ENCODE data around the gene ITPRIP.

ITPRIP gene

DNA sequence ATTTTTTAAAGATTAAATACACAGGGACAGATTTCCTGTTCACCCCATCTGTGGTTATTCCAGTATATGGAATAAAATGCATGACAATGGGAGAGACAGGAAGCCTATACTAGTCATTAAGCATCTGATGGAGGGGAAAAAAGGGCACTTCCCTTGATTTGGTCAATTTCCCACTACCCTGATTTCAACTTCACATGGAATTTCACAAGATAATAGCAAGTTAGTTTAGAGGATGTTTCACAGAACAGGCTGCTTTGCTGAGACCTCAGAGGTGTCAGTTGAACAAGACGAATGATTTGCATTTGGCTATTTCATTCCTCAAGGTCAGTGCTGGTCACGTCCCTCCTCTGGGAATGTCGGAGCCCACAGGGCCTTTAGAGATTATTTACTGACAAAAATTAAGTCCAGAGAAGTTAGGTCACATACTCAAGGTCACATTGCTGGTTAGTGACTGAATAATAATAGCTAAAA lies 4.7 kb upstream of the ITPRIP start:
- no peak for DNase-seq (ENCODE audit: low spot score)

DNA sequence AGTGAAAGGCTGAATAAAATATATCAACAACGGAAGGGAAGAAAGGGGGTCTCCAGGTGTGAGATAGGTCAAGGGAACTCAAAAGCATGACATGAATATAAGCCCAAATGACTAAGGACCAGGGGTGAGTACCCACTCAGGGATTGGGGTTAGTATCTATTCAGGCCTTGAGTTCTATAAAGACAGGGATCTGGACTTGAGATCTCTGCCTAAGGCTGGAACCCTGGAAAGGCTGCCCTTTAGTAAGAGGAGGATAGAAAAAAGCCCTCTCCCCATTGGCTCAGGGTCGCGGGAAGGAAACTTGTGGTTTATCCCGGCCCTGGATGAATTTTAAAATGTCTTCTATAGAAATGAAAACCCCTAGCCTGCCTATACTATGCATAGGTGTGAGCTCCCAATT lies 2.4 kb upstream of the ITPRIP start:
- DNase-seq (ENCODE audit: low spot score), result no peak

DNA sequence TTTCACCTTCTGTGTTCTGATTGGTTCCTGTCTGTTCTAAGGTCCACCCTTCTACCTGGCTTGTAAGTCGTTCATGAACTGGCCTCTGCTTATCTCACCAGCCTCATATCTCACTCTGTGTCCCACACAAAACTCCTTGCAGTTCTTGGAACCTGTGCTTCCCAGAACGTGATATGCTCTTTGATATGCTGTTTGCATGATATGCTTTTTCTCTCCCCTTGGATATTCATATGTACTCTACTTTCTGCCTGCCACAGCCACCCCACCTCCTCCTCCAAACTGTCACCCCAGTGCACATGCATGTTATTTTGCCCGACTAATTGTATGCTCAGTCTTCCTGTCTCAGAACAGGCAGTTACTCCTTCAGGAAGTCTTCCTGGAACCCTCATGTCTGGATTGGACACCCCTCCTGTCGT lies 1.9 kb upstream of the ITPRIP start:
- no peak for DNase-seq (ENCODE audit: low spot score)

DNA sequence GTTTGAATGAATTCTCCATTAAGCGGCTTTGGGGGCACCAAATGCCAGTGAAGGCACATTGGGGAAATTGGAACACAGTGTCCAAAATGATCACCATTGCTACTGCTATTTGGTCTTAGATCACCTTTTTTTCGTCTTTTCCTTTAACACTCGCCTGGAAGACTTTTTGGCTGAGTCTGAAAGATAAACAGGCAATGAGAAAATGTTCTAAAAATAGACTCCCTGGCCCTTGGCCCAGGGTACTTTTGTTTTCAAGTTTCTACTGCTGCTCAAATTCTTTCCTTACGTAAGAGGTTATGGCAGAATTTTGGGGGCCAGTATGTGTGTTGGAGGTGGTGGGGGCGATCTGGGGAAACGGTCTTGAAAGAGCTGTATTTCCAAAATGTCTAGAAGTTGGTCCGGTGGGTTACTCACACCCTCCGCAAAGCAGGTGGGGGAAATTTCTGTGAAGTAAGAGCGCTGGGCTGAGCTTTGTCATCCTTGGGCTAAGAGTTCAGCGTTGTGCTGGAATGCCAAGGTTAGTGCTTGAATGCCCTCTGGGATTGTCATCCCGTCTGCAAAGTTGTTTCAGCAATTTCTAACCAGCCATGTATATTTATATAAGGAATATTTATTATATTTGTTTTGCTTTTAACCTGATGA lies 1.3 kb upstream of the ITPRIP start:
- no peak for DNase-seq (ENCODE audit: low spot score)

DNA sequence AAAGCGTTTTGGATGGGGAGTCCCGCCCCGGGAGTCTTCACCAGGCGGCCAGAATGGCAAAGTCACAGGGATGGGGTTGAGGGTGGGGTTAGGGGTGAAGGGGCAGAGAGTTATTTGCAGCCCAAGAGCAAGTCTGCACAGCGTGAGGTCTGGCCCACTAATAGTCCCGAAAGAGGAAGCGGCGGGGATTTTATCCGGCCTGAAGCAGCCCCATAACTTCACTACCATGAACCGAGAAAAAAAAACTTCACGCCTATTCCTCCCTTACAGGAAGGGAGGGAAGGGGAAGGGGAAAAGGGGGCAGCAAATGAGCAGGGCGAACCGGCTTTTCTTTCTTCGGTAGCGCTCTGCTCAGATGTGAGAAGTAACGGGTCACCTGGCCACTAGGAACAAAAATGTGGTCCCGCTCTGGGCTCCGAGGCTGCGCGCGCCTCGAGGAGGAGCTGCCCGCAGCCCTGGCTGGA lies 712 bp downstream of the ITPRIP start:
- DNase-seq (ENCODE audit: low spot score), result no peak

DNA sequence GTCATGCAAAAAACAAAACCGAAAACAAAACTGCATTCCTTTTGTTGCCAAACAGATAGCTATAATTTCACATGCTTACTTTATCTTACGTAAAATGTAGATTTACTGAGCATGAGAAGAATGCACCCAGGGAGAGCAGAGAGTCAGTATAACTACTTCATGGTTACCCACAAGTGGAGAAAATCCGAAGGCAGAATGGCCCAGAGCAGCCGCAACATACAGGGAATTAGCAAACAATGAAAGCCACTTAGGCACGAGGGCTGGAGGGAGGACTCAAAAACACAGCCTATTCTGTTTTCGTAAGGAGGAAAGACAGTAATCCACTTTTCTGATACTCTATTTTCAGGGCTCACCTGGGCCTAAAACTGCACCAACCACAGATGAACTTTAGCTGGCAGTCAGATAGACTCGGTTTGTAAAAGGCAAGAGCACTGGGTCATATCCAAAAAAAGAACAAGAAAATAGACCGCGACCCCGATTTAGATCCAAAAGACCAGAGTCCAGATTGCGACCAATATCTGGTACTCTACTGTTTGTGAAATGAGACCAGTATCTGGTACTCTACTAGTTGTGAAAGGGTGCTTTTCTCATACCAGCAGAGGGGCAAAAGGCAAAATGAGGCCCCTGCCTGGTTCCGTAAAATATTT lies 1.3 kb downstream of the ITPRIP start:
- no peak for DNase-seq (ENCODE audit: low spot score)

DNA sequence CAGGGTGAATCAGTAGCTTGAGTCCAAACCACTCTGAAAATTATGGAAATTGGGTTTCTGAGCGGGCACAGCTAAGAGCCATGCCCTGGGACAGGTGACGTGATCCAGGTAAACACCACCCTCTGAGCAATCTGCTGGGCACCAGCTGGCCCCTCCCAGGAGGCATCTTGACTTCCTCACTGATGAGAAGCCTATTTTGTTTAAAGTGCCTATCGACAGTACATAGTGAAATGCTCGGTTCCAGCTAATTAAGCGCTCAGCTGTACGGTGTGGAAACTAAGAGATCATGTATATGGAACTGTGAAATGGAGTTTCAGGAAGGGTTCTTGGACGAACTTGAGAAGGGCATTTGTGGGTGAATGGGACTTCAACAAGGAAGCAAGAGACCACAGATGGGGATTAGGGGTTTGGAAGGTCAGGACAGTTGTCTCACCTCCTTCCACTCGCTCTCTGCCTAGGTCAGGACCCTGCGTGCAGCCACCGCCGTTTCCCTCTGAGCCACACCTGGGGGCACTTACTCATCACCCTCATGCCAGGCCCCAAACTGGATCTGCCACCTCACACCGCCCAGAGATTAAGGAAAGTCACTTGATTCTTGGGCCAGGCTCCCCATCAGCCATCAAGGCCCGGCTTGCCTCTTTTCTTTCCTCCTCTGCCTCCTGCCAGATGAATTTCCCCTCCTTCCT lies 3.2 kb downstream of the ITPRIP start:
- no peak for DNase-seq (ENCODE audit: low spot score)

DNA sequence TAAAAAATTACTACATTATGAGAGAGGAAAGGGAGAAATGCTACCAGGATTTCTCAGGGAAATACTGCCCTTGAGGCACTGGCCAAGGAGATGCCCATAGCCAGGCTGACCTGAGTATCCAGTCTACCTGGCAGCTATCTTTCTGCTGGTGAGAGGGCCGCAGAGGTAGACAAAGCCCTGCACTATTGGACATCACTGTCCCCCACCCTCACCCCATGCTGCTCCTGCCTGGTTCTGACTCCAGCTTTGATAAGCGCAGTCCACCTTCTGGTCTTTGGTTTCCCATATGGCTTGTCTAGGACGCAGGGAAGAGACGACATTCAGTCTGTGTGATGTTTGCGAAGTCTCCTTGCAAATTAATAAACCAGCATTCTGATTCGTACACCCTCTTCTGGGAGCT lies 3.7 kb downstream of the ITPRIP start:
- DNase-seq (ENCODE audit: low spot score), result no peak

DNA sequence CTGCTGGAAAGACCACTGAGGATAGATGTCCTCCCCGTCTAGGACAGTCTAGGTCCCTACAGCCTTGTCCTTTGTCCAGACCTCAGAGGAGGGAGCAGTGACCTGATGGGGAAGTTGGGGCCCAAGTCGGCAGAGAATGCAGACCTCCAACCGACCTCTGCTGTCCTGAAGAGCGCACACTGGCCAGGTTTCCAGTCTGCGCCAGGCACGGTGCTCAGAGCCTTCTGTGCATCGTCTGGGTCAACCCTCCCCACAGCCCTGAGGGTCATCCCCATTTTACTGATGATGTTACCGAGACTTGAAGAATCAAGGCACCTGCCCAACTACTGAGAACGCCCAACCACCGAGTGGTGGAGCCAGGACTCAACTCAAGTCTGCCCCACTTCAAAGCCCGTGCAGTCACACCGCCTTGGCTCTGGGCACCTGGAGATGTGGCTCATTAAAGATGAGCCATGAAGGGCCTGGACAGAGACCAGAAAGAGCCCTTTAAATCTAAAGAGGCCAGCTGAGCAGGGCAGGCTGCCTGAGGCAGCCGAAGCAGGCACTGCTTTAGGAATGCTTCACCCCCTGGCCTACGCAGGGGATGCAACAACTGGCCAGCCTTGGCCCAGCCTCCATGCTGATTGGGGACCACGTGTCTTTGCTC lies 4.4 kb downstream of the ITPRIP start:
- DNase-seq (ENCODE audit: low spot score), result no peak

DNA sequence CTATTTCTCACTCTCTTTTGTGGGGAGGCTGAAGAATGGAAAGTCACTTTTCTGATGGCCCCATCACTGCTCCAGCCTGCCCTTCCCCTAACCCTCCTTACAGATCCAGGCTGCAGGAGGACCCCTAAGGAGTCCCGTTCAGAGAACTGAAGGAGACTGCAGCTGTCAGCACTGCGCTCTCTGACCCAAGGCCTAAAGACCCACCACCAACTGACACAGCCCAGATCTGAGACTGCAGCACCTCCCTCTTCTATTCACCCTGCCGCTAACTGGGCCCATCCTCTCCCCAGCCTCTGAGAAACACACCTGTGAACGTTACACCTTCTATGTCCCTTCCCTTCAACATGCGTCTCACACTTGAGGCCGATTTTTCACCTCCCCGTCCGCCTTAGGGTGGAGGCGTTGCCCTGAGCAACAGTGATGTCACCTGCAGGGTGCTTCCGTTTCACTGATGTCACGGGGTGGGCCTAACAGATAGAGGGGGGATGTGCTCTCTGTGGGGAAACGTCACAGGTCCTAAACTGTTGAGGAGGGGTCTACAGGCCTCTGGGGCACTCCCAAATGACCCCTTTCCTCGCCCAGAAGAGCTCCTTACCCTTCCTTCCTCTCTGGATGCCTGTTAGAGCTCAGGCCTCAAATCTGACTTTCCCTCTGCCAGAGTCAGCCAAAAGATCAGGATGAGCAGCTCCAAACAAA lies 5.1 kb downstream of the ITPRIP start:
- no peak for DNase-seq (ENCODE audit: low spot score)

DNA sequence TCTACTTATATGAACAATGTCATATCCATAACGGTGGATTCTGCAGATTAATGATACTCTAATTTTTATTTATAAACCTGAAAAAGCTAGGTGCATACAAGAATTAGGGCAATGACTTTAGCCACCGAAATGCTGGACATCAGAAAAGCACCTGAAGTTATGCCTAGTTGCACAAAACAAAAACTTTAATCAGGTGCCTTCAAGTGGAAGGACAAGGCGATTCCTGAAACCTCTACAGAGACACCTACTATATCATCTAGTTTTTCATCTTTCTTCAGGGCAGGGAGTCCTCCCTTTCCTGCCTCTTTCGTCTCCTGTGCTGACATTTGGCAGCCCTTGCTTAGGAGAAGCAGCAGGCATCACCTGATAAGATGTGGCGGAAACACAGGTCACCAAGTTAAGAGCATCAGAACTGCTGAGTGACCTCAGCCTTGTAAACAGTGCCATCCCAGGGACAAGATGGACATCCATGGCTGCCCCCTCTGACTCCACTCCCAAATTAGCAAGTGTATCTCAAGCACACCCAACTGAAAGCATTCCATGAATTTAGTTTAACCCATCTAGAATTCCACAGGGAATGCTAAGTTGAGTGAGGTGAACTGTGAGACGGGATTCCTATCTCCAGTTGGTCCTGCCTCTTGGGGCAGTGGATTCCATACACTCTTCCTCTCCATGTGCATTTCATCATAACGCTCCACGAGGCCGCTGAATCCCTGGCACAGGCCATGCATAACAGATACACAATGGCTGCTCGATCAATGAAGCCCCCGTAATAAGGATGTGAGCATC lies 5.8 kb downstream of the ITPRIP start:
- no peak for DNase-seq (ENCODE audit: low spot score)

DNA sequence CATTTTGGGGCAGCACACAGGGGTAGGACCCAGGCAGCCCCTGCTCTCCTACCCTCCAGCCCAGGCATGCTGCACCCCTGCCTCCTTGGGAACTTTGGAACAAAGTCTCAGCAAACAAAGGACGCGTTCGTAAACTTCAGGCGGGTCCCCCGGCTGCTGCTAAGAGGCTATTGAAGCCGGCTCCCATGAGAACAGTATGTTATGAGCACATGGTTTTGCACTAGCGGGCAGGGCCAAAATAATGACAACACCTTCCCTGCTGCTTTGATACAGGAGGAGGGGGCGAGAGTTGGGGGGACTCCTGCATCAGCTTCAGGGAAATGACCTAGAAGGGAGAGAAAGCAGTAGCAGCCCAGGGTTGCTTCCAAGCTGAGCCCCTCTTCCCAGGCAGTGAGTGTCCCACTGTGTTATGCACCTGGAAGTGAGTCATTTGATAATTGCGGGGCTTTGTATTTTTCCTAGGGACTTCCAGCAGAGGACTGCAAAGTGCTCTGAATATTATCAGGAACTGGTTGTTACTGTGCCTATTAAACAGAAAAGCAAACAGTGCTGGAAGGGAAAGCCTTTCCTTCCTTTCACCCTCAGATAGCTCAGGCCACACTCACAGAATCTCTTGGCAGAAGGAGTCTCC lies 6.9 kb downstream of the ITPRIP start:
- no peak for DNase-seq (ENCODE audit: low spot score)

DNA sequence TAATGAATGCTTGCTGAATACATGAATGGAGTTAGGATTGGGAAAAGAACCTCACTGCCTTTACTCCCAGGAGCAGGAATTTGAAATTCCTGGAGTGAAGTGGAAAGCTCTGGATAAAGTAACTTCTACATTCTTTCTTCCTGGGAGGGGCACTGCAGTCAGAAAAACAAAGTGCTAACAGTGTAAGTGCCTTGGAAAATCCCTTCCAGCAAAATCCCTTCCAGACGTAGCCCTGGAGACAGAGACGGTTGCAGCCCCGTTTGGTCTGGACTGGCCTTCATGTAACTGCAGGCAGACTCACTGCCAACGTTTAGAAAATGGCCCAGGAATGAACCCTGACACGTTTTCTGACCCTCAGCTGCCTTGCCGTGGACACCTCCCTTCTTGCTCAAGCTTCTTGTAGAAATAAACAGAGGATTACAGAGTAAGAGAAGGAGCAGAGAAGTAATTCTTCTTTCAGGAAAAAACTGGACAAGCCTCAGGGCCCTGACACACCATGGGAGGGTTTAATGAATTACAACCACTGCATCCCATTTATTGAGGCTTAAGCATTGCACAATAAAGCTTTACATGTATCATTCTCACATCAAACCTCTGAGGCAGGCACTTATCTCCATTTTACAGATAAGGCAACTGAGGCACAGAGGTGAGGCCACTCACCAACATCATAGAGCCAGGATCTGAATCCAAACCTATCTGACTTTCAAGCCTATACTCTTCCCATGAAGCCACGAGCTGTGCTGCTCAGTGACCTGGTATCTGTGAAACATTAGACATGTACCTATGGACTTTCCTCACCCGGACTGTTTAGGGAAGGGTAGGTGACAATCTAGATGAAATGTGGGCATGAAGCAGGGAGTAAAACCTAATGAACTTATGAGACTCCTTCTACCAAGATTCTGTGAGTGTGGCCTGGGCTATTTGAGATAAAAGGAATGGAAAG lies 7.8 kb downstream of the ITPRIP start:
- no peak for DNase-seq (ENCODE audit: low spot score)

DNA sequence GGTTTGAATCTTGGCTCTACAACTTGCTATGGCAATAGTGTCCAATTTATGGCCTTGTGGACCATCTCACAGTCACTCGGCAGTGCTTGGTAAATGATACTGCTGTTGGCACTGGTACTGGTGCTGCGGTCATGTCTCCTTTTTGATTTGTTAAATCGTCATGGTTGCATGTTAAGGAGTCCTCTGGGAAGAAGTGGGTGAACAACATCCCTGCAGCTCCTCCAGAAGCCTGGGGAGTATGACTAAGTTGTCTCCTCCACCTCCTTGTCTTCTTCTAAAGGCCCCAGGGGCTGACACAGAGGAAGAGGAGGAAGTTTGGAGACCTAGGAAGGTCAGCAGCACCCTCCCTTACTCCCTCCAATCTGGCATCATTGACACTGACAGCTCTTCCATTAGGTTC lies 8.5 kb downstream of the ITPRIP start:
- DNase-seq (ENCODE audit: low spot score), result no peak

DNA sequence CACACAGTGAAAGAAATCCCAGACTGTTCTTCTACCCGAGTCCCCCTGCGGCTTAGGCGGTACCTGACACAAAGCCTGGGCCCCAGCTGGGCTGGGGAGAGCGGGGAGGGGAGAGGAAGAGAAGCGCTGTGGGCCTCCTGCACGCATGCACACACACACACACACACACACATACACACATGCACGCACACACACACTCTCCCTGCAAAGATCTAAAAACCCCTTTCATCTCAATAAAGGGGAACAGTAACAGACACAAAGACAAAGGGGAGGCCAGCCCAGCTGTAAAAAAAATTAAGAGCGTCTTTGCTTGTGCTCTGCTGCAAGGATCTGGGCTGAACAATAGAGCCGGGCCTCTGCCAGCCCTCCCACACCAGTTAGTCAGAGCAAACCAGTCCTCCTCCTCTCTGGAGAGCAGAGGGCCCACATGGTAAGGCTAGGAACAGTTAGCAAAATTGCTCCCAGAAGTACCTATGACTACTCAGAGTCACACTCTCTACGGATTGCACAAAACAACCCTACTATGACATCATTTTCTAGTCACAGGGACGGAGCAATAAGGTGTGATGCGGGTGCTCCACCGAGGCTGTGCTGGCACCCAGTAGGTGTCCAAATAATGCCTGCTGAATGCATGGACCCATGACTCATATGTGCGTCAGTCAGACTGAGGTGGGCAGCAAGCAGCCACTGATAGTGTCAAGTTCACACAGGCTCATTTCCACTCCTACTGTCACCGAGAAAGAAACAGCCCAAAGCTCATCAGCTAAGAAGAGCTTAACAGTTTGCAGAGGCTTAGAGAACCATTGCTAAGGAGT lies 9.2 kb downstream of the ITPRIP start:
- peak; percentile 85 for DNase-seq (ENCODE audit: low spot score)

DNA sequence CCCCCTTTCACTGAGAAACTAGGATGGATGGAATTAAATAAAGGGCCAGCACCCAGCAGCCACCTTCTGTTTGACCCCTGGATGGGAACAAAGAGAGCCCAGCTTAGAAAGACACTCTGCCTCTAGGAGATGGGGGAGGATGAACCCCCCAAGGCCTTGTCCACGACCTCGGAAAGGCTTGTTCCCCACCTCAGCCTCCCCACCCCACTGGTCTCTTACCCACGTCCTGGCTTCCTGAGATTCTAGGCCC lies 9.7 kb downstream of the ITPRIP start:
- no peak for DNase-seq (ENCODE audit: low spot score)

DNA sequence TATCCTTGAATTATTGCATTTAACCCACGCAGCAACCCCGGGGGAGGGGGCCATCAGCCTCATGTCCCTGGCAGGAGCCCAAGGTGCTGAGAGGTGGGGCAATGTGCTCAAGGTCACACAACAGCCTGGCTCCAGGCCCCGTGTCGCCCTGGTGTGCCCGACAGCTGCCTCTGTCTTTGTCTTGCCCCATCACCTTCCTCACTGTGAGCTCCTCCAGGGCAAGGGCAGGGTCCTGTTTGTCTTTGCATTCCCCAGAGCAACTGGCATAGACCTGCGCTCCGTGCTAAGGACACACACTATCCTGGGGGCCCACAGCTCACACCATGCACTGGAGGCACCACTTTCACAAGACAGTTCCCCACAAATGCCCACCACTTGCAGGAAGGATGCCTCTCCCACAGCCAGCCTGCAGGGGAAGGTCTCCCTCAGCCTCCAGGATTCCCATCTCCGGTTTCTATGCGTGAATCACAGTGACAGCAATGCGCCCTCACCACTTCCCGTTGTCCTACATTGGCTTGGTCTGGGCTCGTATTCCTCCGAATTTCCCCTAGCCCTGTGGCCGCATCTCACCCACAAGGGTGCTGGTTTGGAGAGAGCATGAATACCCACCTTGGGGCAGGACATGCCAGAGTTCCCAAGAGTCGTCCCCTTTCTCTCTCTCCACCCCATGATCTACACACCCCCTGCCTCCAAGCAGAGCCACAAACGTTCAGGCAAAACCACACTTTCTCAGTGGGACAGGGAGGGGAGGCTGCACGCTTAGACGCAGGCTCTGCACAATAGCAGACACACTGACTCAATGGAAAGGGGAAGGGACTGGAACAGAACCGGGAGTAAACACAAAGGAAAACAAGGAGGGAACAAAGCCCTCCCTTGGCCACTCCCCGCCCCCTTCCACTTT lies 10.3 kb downstream of the ITPRIP start:
- no peak for DNase-seq (ENCODE audit: low spot score)

DNA sequence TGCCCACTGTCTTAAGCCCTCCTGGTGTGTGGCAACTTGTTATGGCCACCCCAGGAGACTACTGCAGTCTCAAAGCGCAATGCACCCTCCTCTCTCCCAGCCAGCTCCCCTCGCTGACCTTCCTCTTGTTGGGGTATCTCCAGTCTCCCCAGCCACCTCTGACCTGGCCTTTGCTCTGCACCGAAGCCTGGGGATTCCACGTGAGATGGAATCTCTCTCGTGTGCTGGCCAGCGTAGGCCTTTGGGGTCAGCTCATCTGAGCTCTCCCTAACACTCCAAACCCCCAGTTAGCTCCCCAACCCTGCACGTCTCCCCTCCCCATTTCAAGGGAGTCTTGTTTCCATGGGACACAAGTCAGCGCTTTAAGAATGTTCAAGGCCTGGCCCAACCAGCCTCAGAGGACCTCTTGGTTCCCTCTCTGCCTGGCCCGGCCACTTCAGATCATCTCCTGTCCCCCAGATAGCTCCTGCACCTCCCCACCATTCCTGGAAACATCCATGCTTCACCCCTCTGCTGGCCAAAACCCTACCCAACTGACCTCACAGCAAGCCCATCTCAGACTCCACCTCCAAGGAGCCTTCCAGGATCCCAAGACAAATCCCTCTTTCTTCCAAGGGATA lies 11.2 kb downstream of the ITPRIP start:
- DNase-seq (ENCODE audit: low spot score), result no peak
